Activated naive CD8-positive, alpha-beta T cell treated with anti-CD3 and anti-CD28 coated beads, Interleukin-2, amount 10 ng/mL, durations not matched to agents 7 days and 5 days (primary cell): ENCODE measurements around the gene MYBBP1A. TPM values are rescaled to one million over a fixed set of nuclear protein-coding genes. Genes with fewer than 3 reads are reported as not detected.
"Not testable (repeated sequence)": the region's sequence is repeated elsewhere in the genome, so short reads cannot be mapped to it uniquely, and the experiment has no call there.

Source experiments
- ATAC-seq: fragments of 150-1000 bp; cut with Tn5 transposase; one replicate; pipeline ENCODE4 v1.10.0; 2021; ENCODE audit warnings: low read depth, moderate library complexity
- POLR2A ChIA-PET: fragments of 350-600 bp; sonication (Branson Sonifier 250); formaldehyde crosslinking; loops from one replicate; lab custom pipeline; 2021; ENCODE audit warnings: antibody characterized with exemption; lab: Charles Lee
- DNase-seq: peaks from one replicate; pipeline ENCODE4 v3.0.0; 2021
- H3K27ac Mint-ChIP-seq: one replicate; pipeline ENCODE4 v1.8.0; 2022; ENCODE audit warnings: mild to moderate bottlenecking, mixed read lengths
- H3K27me3 Mint-ChIP-seq: one replicate; pipeline ENCODE4 v1.8.0; 2022; ENCODE audit warnings: mild to moderate bottlenecking, moderate library complexity, mixed read lengths
- H3K36me3 Mint-ChIP-seq: one replicate; pipeline ENCODE4 v1.8.0; 2021; ENCODE audit warnings: mild to moderate bottlenecking, mixed read lengths
- H3K4me1 Mint-ChIP-seq: one replicate; pipeline ENCODE4 v1.8.0; 2021; ENCODE audit warnings: mixed read lengths
- H3K4me3 Mint-ChIP-seq: one replicate; pipeline ENCODE4 v1.8.0; 2022; ENCODE audit warnings: mild to moderate bottlenecking, moderate library complexity, mixed read lengths
- H3K9me3 Mint-ChIP-seq: one replicate; pipeline ENCODE4 v1.8.0; 2021; ENCODE audit warnings: mixed read lengths
- total RNA-seq, 2 experiments: library from RNA; stranded (reverse); gene quantifications; one replicate each; pipeline ENCODE4 v1.2.3, GENCODE V29; 2021

Gene MYBBP1A
- total RNA-seq, 2 experiments from 2014 or later: 59.1 to 61.6 TPM

DNA sequence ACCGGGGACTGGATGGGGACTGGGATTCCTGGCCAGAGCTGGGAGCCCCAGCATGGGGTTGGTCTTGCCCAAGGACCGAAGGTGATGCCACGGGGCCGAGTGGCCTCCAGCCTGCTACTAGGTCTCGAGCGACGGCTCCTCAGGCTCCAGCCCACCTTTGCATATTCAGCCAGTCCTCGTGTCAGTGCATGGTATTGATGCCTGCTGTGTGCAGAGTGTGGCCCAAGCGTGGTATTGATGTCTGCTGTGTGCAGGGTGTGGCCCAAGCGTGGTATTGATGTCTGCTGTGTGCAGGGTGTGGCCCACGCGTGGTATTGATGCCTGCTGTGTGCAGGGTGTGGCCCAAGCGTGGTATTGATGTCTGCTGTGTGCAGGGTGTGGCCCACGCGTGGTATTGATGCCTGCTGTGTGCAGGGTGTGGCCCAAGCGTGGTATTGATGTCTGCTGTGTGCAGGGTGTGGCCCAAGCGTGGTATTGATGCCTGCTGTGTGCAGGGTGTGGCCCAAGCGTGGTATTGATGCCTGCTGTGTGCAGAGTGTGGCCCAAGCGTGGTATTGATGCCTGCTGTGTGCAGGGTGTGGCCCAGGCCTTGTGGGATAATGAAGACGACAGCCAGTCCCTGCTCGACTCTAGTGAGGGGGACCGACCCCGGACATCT, 40.6 kb upstream of the MYBBP1A start:
- H3K4me1 Mint-ChIP-seq, H3K27ac Mint-ChIP-seq, ATAC-seq, POLR2A ChIA-PET, DNase-seq, H3K4me3 Mint-ChIP-seq, H3K27me3 Mint-ChIP-seq, H3K9me3 Mint-ChIP-seq, H3K36me3 Mint-ChIP-seq: not testable (repeated sequence)

DNA sequence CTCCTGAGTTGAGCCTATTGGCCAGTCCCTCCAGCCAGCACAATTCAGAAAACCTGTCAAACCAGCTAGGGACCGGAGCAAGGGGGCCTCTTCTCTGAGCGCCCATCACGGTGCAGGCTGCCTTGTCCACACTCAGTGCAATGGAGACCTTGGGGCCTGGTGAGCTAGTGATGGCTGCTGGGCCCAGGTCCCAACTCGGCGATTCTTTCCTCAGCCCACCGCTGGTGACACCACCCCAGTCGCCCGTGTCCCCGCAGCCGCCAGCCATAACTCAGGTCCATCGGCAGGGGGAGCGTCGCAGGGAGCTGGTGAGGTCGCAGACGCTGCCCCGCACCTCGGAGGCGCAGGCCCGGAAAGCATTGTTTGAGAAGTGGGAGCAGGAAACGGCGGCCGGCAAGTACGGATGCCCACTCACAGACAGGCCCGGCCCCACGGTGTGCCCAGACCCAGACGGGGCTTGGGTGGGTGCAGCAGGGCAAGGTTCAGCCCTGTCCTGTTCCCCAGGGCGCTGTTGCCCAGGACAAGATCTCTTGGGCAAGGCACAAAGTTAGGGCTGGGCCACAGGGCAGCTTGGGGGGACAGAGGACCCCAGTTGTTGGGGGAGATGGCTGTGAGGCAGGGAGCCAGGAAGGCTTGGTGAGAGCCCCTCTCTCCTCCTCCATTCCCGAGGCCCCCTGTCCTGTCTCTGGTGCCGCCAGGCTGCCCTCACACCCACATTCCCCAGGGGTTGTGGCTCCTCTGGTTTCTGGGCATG, 39.9 kb upstream of the MYBBP1A start:
- Mint-ChIP-seq H3K27ac (no peak overlapping the region), H3K27me3 (peaks cover 3% of the 10 kb centered on the region), H3K4me1 (peaks cover 3% of the 10 kb centered on the region), H3K9me3 (no peaks in the 10 kb centered on the region), H3K4me3 (peak overlapping the region; percentile 10), H3K36me3 (no peaks in the 10 kb centered on the region)
- peak; percentile 60 for DNase-seq
- POLR2A ChIA-PET: no interaction called here
- ATAC-seq: peak; percentile 78

- ATAC-seq (no peak), DNase-seq (no peak)
- Mint-ChIP-seq H3K27me3 (peaks cover 3% of the 10 kb centered on the region), H3K9me3 (no peaks in the 10 kb centered on the region), H3K27ac (no peak overlapping the region), H3K4me1 (peaks cover 3% of the 10 kb centered on the region), H3K4me3 (no peak overlapping the region), H3K36me3 (no peaks in the 10 kb centered on the region)
- POLR2A ChIA-PET: no interaction called here
These were observed 39.2 kb upstream of the MYBBP1A start for GRCh38 chr17:4594406-4594805.

DNA sequence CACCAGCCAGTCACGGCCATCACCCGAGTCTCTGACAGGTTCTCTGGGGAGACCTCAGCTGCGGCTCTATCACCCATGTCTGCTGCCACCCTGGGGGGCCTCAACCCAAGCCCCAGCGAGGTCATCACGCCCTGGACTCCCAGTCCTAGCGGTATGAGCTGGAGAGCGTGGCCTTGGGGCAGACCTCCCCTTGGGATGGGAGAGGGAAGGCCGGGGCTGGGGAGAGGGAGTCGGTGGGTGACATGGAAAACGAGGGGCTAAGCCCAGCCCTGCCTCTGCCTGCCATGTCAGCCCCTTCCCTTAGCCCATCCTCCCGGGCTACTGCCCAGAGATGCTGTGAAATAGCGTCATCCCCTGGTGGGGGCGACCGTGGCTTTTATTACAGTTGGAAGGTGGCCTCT, 37.8 kb upstream of the MYBBP1A start:
- POLR2A ChIA-PET: no interaction called here
- no peaks in the 10 kb centered on the region for H3K9me3 Mint-ChIP-seq

DNA sequence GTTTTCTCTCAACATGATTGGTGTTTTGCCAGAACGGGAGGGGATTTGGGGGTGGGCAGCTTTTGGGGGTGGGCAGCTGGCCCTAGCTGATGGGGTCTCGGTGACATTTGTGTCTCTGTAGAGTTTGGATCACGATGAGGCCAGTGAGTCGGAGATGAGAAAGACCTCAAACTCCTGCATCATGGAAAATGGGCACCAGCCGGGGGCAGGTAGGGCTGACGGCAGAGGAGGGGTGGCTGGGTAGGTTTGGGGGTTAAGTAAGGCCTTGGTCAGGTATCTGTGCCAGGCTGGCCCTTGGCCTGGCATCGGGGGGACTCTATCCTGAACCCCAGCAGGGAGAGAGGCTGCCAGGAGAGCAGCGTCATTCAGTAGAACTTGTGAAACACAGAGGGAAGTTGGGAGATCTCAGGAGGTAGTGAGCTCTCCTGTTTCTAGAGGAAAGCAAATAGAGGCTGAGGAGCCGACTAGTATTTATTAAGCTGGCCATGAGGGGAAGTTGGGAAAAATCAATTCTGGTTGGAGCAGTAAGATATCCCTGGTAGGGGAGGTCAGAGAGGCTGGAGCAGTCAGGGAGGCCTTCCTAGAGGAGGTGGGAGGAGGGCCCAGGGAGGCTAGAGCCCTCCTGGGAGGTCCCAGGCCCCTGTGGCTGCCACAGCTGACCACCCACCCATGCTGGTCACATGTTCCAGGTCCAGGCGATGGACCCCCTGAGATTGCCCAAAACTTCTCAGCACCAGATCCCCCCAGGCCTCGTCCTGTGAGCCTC, 37.2 kb upstream of the MYBBP1A start:
- peaks cover 8% of the 10 kb centered on the region for H3K27me3 Mint-ChIP-seq
- no peak overlapping the region for H3K4me3 Mint-ChIP-seq
- ATAC-seq (no peak), DNase-seq (no peak)
- H3K27ac Mint-ChIP-seq: no peak overlapping the region
- POLR2A ChIA-PET: interaction anchor here (0.6 kb wide), 1 partner anchor 220 kb away, joined by 3 read pairs; no protein-coding TSS in a partner anchor
- H3K36me3 Mint-ChIP-seq: no peaks in the 10 kb centered on the region
- H3K4me1 Mint-ChIP-seq: peaks cover 3% of the 10 kb centered on the region
- no peaks in the 10 kb centered on the region for H3K9me3 Mint-ChIP-seq

More for the DNA sequence above, 37.8 kb upstream of the MYBBP1A start:
- Mint-ChIP-seq H3K27me3 (peaks cover 8% of the 10 kb centered on the region), H3K36me3 (no peaks in the 10 kb centered on the region), H3K4me3 (no peak overlapping the region), H3K4me1 (peaks cover 3% of the 10 kb centered on the region), H3K27ac (no peak overlapping the region)
- ATAC-seq (no peak), DNase-seq (no peak)

GRCh38 chr17:4591529-4591928, 36.3 kb upstream of the MYBBP1A start:
- DNase-seq (no peak), ATAC-seq (no peak)
- POLR2A ChIA-PET: no interaction called here
- Mint-ChIP-seq H3K9me3 (no peaks in the 10 kb centered on the region), H3K27me3 (peaks cover 11% of the 10 kb centered on the region), H3K4me3 (no peak overlapping the region), H3K36me3 (no peaks in the 10 kb centered on the region), H3K4me1 (peaks cover 3% of the 10 kb centered on the region), H3K27ac (no peak overlapping the region)

DNA sequence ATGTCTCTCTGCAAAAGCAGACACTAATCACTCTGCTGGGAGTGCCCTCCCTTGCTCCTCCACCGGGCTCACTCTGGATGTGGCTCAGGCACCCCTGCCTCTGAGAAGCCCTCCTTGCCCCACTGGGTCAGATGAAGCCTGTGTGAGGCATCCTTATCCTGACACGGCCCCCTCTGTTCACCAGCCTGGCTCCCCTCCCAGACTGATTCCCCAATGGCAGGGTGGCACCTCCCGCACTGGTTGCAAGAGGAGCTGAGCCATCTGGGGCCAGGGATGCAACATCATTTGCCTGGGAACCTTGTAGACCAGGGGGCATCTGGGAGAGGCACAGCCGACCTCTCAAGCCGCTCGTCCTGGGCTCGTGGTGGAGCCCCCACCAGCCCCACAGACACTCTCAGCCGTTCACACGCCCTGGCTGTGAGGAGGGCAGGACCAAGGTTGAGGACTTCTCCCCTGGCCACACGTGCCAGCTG, 35.8 kb upstream of the MYBBP1A start:
- Mint-ChIP-seq H3K36me3 (no peaks in the 10 kb centered on the region), H3K27me3 (peaks cover 16% of the 10 kb centered on the region), H3K27ac (no peak overlapping the region), H3K9me3 (no peaks in the 10 kb centered on the region), H3K4me3 (no peak overlapping the region), H3K4me1 (peaks cover 3% of the 10 kb centered on the region)
- POLR2A ChIA-PET: no interaction called here
- DNase-seq (no peak), ATAC-seq (no peak)

GRCh38 chr17:4590042-4590441, 34.9 kb upstream of the MYBBP1A start:
- ATAC-seq, DNase-seq, POLR2A ChIA-PET, H3K27ac Mint-ChIP-seq, H3K36me3 Mint-ChIP-seq, H3K4me3 Mint-ChIP-seq, H3K4me1 Mint-ChIP-seq, H3K9me3 Mint-ChIP-seq: not testable (repeated sequence)
- H3K27me3 Mint-ChIP-seq: peaks cover 25% of the 10 kb centered on the region

- Mint-ChIP-seq H3K4me1 (no peaks in the 10 kb centered on the region), H3K27ac (no peak overlapping the region), H3K9me3 (no peaks in the 10 kb centered on the region), H3K27me3 (peaks cover 27% of the 10 kb centered on the region), H3K4me3 (no peak overlapping the region), H3K36me3 (no peaks in the 10 kb centered on the region)
- ATAC-seq: no peak
- POLR2A ChIA-PET: no interaction called here
- DNase-seq: no peak
These were observed 33.9 kb upstream of the MYBBP1A start for GRCh38 chr17:4588898-4589625.

GRCh38 chr17:4588391-4588790, 33.2 kb upstream of the MYBBP1A start:
- H3K4me3 Mint-ChIP-seq: no peak overlapping the region
- peaks cover 32% of the 10 kb centered on the region for H3K27me3 Mint-ChIP-seq

GRCh38 chr17:4587803-4588202, 32.6 kb upstream of the MYBBP1A start:
- no peak for ATAC-seq
- Mint-ChIP-seq H3K4me1 (peaks cover 1% of the 10 kb centered on the region), H3K27ac (no peak overlapping the region), H3K36me3 (no peaks in the 10 kb centered on the region), H3K4me3 (no peak overlapping the region), H3K27me3 (peaks cover 38% of the 10 kb centered on the region), H3K9me3 (no peaks in the 10 kb centered on the region)
- POLR2A ChIA-PET: no interaction called here
- no peak for DNase-seq

More at GRCh38 chr17:4588391-4588790, 33.2 kb upstream of the MYBBP1A start:
- Mint-ChIP-seq H3K36me3 (no peaks in the 10 kb centered on the region), H3K4me1 (peaks cover 1% of the 10 kb centered on the region), H3K9me3 (no peaks in the 10 kb centered on the region), H3K27ac (no peak overlapping the region)
- POLR2A ChIA-PET: no interaction called here
- DNase-seq (no peak), ATAC-seq (no peak)

DNA sequence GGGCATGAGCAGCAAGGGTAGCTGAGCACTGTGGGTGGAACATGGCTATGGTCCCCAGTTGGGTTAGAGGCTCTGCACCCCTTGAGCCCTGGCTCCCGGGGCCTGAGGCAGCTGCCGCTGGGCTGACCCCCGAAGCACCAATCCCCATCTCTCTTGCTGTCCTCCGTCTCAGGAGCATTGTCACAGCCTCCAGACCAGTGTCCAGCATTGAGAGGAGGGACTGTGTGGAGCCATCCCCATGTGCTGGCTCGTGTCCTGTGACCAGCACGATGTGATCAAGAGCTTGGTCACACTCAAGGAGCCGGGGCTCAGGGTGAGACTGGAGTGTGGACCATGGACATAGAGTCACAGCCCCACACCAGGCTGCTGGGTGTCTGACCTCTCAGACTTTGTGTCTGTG, 32.0 kb upstream of the MYBBP1A start:
- H3K9me3 Mint-ChIP-seq: no peaks in the 10 kb centered on the region
- H3K27me3 Mint-ChIP-seq: peaks cover 44% of the 10 kb centered on the region
- H3K4me1 Mint-ChIP-seq: peaks cover 1% of the 10 kb centered on the region
- DNase-seq (no peak), ATAC-seq (no peak)
- no peak overlapping the region for H3K27ac Mint-ChIP-seq
- POLR2A ChIA-PET: no interaction called here
- no peaks in the 10 kb centered on the region for H3K36me3 Mint-ChIP-seq
- no peak overlapping the region for H3K4me3 Mint-ChIP-seq

DNA sequence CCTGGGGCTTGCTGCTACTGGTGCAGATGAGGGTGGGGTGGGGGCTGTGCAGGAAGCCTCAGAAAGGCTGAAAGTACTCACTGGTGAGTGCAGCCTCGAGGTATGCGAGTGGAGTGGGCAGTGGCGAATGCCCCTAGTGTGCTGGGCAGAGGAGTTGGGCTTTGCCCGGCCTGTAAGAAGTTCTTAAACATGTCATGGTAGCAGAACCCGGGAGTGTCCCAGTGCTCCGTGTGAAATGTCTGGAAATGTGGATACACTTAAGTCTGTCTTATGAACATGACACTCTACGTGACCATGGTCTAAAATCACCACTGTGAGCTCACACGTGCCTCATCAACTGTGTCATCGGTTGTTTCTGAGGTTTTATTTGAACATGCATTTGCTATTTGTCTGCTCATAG, 30.9 kb upstream of the MYBBP1A start:
- Mint-ChIP-seq H3K27me3 (peaks cover 51% of the 10 kb centered on the region), H3K9me3 (no peaks in the 10 kb centered on the region), H3K4me1 (peaks cover 1% of the 10 kb centered on the region), H3K36me3 (no peaks in the 10 kb centered on the region), H3K27ac (no peak overlapping the region), H3K4me3 (no peak overlapping the region)
- POLR2A ChIA-PET: no interaction called here
- DNase-seq (no peak), ATAC-seq (no peak)
